ENCODE measurements around the gene ZNF398. TPM values are rescaled to one million over a fixed set of nuclear protein-coding genes. Genes with fewer than 3 reads are reported as not detected.

ZNF398 gene
- total RNA-seq, 1 experiment from 2014 or later = 14.6 TPM

GRCh38 chr7:149145031-149145845, 2.0 kb upstream of the ZNF398 start:
- BruUV-seq (replicated peaks) = no TSS peak
- peaks cover 21% of the 10 kb centered on the region for H3K4me1 Mint-ChIP-seq (ENCODE audit: low read depth, unreplicated experiment)
- H3K9me3 Mint-ChIP-seq (ENCODE audit: low read depth, unreplicated experiment) = no peaks in the 10 kb centered on the region
- TF ChIP-seq CTCF (IDR thresholded peaks at IDR 0.05; ENCODE audit: unreplicated experiment) = no peak
- CTCF ChIA-PET = no interaction called here
- no peaks in the 10 kb centered on the region for H3K27me3 Mint-ChIP-seq (ENCODE audit: unreplicated experiment)
- H3K36me3 Mint-ChIP-seq (ENCODE audit: insufficient read depth, unreplicated experiment) = peaks cover 54% of the 10 kb centered on the region
- peak overlapping the region; percentile 90 for H3K27ac Mint-ChIP-seq (ENCODE audit: unreplicated experiment)
- peak; percentile 79 for DNase-seq
- intact Hi-C loops (cut with micrococcal nuclease; ENCODE audit: unreplicated experiment) = loop anchor here (2.0 to 5.0 kb wide), 5 partner anchors 18 to 118 kb away; partner anchors contain the start of genes PDIA4, ZNF212, ZNF282 and ZNF425
- H3K4me3 Mint-ChIP-seq (ENCODE audit: low read depth, unreplicated experiment) = peak overlapping the region; percentile 45

GRCh38 chr7:149147752-149148653, 750 bp downstream of the ZNF398 start:
- Mint-ChIP-seq H3K4me3 (ENCODE audit: low read depth, unreplicated experiment) (peak overlapping the region; percentile 69), H3K27ac (ENCODE audit: unreplicated experiment) (peak overlapping the region; percentile 90), H3K9me3 (ENCODE audit: low read depth, unreplicated experiment) (no peaks in the 10 kb centered on the region), H3K27me3 (ENCODE audit: unreplicated experiment) (no peaks in the 10 kb centered on the region), H3K36me3 (ENCODE audit: insufficient read depth, unreplicated experiment) (peaks cover 61% of the 10 kb centered on the region), H3K4me1 (ENCODE audit: low read depth, unreplicated experiment) (peaks cover 30% of the 10 kb centered on the region)
- TF ChIP-seq CTCF (IDR thresholded peaks at IDR 0.05; ENCODE audit: unreplicated experiment) = no peak
- intact Hi-C loops (cut with micrococcal nuclease; ENCODE audit: unreplicated experiment) = loop anchor here (2.0 to 5.0 kb wide), 4 partner anchors 49 to 275 kb away; partner anchors contain the start of genes PDIA4 and ZNF282
- DNase-seq = peak; percentile 50
- CTCF ChIA-PET = interaction anchor here (0.5 to 1.9 kb wide), 7 partner anchors 21 to 143 kb away, joined by 3 to 13 read pairs (median 6); partner anchors contain the start of gene ZNF425
- BruUV-seq (replicated peaks) = no TSS peak

- no peak for TF ChIP-seq CTCF (IDR thresholded peaks at IDR 0.05; ENCODE audit: unreplicated experiment)
- CTCF ChIA-PET = no interaction called here
These were observed 3.7 kb downstream of the ZNF398 start for GRCh38 chr7:149150981-149151380.

GRCh38 chr7:149153346-149153745, 6.1 kb downstream of the ZNF398 start:
- Mint-ChIP-seq H3K4me3 (ENCODE audit: low read depth, unreplicated experiment) (no peak overlapping the region), H3K9me3 (ENCODE audit: low read depth, unreplicated experiment) (peaks cover 3% of the 10 kb centered on the region), H3K36me3 (ENCODE audit: insufficient read depth, unreplicated experiment) (peaks cover 53% of the 10 kb centered on the region), H3K27ac (ENCODE audit: unreplicated experiment) (no peak overlapping the region), H3K4me1 (ENCODE audit: low read depth, unreplicated experiment) (peaks cover 18% of the 10 kb centered on the region), H3K27me3 (ENCODE audit: unreplicated experiment) (no peaks in the 10 kb centered on the region)
- no peak for TF ChIP-seq CTCF (IDR thresholded peaks at IDR 0.05; ENCODE audit: unreplicated experiment)
- BruUV-seq (replicated peaks) = no TSS peak
- intact Hi-C loops (cut with micrococcal nuclease; ENCODE audit: unreplicated experiment) = no loop called here
- CTCF ChIA-PET = interaction anchor here (0.7 kb wide), 1 partner anchor 30 kb away, joined by 5 read pairs; no protein-coding TSS in a partner anchor
- no peak for DNase-seq

More at GRCh38 chr7:149150981-149151380, 3.7 kb downstream of the ZNF398 start:
- DNase-seq = no peak
- H3K27ac Mint-ChIP-seq (ENCODE audit: unreplicated experiment) = no peak overlapping the region
- no TSS peak for BruUV-seq (replicated peaks)
- H3K36me3 Mint-ChIP-seq (ENCODE audit: insufficient read depth, unreplicated experiment) = peaks cover 58% of the 10 kb centered on the region
- no peak overlapping the region for H3K4me3 Mint-ChIP-seq (ENCODE audit: low read depth, unreplicated experiment)
- peaks cover 18% of the 10 kb centered on the region for H3K4me1 Mint-ChIP-seq (ENCODE audit: low read depth, unreplicated experiment)
- intact Hi-C loops (cut with micrococcal nuclease; ENCODE audit: unreplicated experiment) = no loop called here
- no peaks in the 10 kb centered on the region for H3K27me3 Mint-ChIP-seq (ENCODE audit: unreplicated experiment)
- no peaks in the 10 kb centered on the region for H3K9me3 Mint-ChIP-seq (ENCODE audit: low read depth, unreplicated experiment)
